IMR-90 (cell line): Measurements from ENCODE around the gene SF3B3. TPM values are rescaled to one million over a fixed set of nuclear protein-coding genes. Genes with fewer than 3 reads are reported as not detected.

ENCODE experiments used
- microRNA-seq, 2 experiments: library from miRNA; stranded (forward) in 1 of 2; unstranded in 1 of 2; fragments of 10-50 nt in 1 of 2; fragments of <30 nt in 1 of 2; gene quantifications in 1 of 2; microRNA quantifications in 1 of 2; one replicate each; pipeline versions ENCODE3 to v1.1.0; 2013 to 2020; ENCODE audit not compliant: insufficient read depth in 1 of 2, insufficient read length in 1 of 2, unreplicated experiment in 1 of 2
- polyA plus RNA-seq, 3 experiments: library from polyadenylated mRNA; depleted of rRNA; stranded (reverse); fragments of >200 nt; gene quantifications; 2 replicates each; pipeline ENCODE4 v1.2.3, GENCODE V29; 2012; ENCODE audit warnings: low replicate concordance in 1 of 3
- small RNA-seq, 5 experiments: library from RNA; depleted of rRNA; stranded (forward); fragments of <200 nt; gene quantifications; one replicate each; pipeline ENCODE3, GENCODE V24; 2012
- total RNA-seq: library from RNA; depleted of rRNA; stranded (reverse); fragments of >200 nt; gene quantifications from 2 replicates; pipeline ENCODE4 v1.2.3, GENCODE V29; 2012; rRNA removed

Gene SF3B3
- total and polyA plus RNA-seq, 2 of the 4 experiments (the other 2 are of a cell fraction) = 97.9 to 134 TPM

Small RNAs within 50 kb of the gene (microRNA-seq; reads per million reads assigned to microRNA genes)
- gene SNORD111 (ENCODE audit: insufficient read depth, insufficient read length) (4.1 reads per million), gene SNORD111B (ENCODE audit: insufficient read depth, insufficient read length) (172 reads per million, percentile 85 among the genes with 10 or more reads in this experiment)

Small RNAs within 50 kb of the gene (small RNA-seq; reads per million reads assigned to genes)
- 0 to 1.5 (median 0.16) reads per million in 5 experiments for gene SNORD111
- gene SNORD111B = 25.8 to 922 (median 96.7) reads per million in 5 experiments

Other genes starting within 250 kb of the SF3B3 start
- gene AARS1, start 234.3 kb upstream of the SF3B3 start, total RNA-seq = 125 and 139 TPM in 2 replicates
- 90.6 and 104 TPM in 2 replicates for gene AARS1, start 234.3 kb upstream of the SF3B3 start, polyA plus RNA-seq (2012; rRNA removed)
- 26.1 and 33.3 TPM in 2 replicates for gene DDX19B, start 224.6 kb upstream of the SF3B3 start, total RNA-seq
- 36.0 and 41.0 TPM in 2 replicates for gene DDX19B, start 224.6 kb upstream of the SF3B3 start, polyA plus RNA-seq (2012; rRNA removed)
- 52.2 and 69.5 TPM in 2 replicates for gene DDX19A, start 176.9 kb upstream of the SF3B3 start, total RNA-seq
- gene DDX19A, start 176.9 kb upstream of the SF3B3 start, polyA plus RNA-seq (2012; rRNA removed) = 41.1 and 44.7 TPM in 2 replicates
- 16.4 and 17.4 TPM in 2 replicates for gene ST3GAL2, start 84.7 kb upstream of the SF3B3 start, total RNA-seq
- gene ST3GAL2, start 84.7 kb upstream of the SF3B3 start, polyA plus RNA-seq (2012; rRNA removed) = 17.7 and 18.3 TPM in 2 replicates
- gene FCSK, start 69.2 kb upstream of the SF3B3 start, total RNA-seq = 5.3 and 6.1 TPM in 2 replicates
- gene FCSK, start 69.2 kb upstream of the SF3B3 start, polyA plus RNA-seq (2012; rRNA removed) = 7.2 and 8.3 TPM in 2 replicates
- 85.0 and 96.1 TPM in 2 replicates for gene COG4, start 262 bp upstream of the SF3B3 start, total RNA-seq
- gene COG4, start 262 bp upstream of the SF3B3 start, polyA plus RNA-seq (2012; rRNA removed) = 47.5 and 49.7 TPM in 2 replicates
- 1.1 and 1.3 TPM in 2 replicates for gene IL34, start 122.7 kb downstream of the SF3B3 start, total RNA-seq
- 2.0 and 2.5 TPM in 2 replicates for gene IL34, start 122.7 kb downstream of the SF3B3 start, polyA plus RNA-seq (2012; rRNA removed)
- gene MTSS2, start 162.2 kb downstream of the SF3B3 start, total RNA-seq = 8.9 and 9.1 TPM in 2 replicates
- gene MTSS2, start 162.2 kb downstream of the SF3B3 start, polyA plus RNA-seq (2012; rRNA removed) = 86.2 and 108 TPM in 2 replicates